SH-SY5Y (cell line): Measurements from ENCODE around the gene BRD1.

Experiments
- GATA2 ChIP-seq: IDR thresholded peaks from 2 replicates; pipeline ENCODE4 v1.6.1; 2011; ENCODE audit warnings: mild to moderate bottlenecking, low read depth, low read length
- GATA3 ChIP-seq: IDR thresholded peaks from 2 replicates; pipeline ENCODE4 v1.6.1; 2011; ENCODE audit warnings: low read depth, mild to moderate bottlenecking, low read length, moderate library complexity

DNA sequence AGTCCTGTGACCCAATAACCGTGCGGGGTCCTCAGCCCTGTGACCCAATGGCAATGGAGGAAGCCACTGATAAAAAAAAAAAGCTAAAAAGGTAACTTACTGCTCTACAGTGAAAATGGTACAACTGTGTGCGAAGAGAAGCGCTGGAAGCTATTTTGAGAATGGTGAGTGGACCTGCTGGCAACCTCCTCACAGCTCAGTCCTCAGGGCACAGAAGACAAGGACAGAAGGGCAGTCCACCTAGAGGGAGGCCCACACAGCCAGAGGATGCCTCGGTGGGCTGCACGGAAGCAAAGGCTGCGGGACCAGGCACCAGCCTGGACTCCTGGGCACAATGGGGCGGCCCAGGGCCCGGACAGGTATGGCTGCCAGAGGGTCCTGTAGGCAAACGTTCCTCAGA lies 35.6 kb downstream of the BRD1 start:
- TF ChIP-seq GATA2: no peak
- no peak for TF ChIP-seq GATA3
